NCI-H82 (cell line): ENCODE measurements around the gene CDH23.
A peak's percentile ranks its signal among the peaks of the same experiment; 100 is the strongest.

Source experiments
- DNase-seq: peaks from one replicate; lab custom pipeline; 2025; lab: John Stamatoyannopoulos, UW

The CDH23 gene

DNA sequence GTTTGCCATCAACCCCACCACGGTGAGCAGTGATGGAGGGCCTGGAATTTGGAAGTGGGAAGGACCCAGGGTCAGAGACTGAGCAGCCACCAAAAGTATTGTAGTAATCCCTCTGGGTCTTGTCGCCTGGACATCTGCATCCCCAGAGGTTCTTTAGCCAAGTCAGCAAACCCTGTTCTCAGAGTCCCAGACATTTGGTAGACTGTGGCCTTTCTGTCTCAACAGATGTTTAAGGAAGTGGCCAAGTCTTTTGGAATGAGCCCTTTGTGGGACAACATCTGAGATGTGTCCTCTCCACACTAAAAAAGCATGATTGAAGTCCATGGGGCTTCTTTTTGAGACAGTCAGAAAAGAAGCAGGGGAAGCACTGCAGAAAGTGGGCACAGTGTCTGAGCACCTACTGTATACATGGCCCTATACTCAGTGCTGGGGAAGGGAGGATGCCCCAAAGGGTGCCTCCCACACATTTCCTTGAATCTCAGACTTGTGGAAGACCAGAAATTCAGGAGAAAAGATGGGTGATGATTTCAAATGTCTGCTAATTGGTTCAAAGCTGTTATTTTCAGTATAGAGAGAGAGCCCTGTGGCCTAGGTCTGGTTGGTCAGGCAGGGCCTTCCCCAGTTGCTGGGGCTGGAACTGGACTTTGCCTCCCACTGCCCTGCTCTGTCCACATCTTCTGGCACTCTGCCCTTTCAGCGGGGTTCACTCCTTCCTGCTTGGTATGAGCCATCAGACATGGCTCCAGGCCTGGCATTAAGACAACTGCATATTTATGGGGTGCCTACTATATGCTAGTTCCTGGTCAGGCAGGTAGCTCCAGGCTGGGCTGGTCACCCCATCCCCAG, 403.1 kb downstream of the CDH23 start:
- no peak for DNase-seq

DNA sequence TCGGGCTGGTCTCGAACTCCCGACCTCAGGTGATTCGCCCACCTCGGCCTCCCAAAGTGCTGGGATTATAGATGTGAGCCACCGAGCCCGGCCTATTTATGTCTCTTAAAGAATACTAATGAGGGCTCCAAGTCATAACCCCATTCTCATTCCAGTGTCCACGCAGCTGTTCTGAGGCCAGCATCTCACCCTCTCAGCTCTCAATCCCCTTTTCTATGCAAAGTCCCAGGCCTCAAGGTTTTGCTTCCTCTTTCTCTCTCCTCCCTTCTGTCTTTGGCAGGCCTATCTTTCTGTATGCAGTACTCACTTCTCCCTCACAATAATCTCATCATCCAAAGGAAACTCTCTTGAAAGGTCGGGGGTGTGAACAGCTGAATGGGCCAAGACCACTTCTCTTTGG, 404.6 kb downstream of the CDH23 start:
- DNase-seq = no peak

DNA sequence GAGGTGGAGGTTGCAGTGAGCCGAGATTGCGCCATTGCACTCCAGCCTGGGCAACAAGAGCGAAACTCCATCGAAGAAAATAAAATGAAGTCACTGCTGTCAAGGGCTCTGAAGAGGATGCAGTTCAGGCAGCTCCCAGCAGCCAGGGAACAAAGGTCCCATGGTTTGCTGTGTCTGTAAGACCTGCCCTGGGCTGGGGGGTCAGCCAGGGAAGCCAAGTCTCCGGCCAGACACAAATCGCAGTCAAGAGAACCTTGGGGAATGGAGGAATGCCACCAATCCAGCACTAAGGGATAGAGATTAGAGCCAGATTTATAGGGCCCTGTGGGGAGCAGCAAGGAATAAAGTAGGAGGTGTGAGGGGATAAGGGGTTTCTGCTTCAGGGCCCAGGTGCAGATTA, 405.5 kb downstream of the CDH23 start:
- no peak for DNase-seq

DNA sequence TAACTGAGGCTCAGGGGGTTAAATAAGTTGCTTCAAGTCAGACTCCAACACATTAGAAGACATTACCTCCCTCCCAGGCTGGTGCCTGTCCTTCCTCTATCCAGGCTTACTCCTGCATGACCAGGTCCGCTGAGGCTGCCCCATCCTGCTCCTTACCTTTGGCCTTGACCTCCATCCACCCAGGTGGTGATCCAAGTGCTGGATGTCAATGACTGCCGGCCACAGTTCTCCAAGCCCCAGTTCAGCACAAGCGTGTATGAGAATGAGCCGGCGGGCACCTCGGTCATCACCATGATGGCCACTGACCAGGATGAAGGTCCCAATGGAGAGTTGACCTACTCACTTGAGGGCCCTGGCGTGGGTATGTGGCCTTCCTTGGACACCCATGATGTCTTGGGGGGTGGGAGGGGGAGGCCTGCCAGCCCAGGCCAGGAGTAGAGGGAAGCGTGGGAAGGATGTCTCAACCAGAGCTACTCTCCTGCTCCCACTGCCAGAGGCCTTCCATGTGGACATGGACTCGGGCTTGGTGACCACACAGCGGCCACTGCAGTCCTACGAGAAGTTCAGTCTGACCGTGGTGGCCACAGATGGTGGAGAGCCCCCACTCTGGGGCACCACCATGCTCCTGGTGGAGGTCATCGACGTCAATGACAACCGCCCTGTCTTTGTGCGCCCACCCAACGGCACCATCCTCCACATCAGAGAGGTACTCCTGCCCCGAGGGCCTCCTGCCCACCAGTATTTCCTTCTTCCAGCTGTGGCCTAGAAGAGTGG, 406.2 kb downstream of the CDH23 start:
- no peak for DNase-seq

DNA sequence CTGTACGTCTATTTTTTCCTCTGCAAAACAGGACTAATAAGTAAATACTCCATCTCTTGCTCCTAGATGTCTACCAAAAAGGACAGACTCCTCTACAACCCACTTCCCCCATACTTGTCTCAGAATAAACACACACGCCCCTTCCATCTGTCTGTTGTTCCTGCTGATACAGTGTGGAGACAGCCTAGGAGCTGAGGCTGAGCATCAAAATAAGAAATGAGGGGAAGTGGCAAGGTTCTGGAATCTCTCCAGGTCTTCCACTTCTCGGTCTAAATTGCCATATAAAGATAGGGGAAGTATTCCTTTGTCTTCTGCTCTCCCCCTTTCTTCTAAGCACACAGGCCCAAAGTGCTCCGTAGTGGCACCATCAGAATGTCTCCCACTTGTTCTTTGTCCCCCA, 407.4 kb downstream of the CDH23 start:
- DNase-seq = peak; percentile 37

DNA sequence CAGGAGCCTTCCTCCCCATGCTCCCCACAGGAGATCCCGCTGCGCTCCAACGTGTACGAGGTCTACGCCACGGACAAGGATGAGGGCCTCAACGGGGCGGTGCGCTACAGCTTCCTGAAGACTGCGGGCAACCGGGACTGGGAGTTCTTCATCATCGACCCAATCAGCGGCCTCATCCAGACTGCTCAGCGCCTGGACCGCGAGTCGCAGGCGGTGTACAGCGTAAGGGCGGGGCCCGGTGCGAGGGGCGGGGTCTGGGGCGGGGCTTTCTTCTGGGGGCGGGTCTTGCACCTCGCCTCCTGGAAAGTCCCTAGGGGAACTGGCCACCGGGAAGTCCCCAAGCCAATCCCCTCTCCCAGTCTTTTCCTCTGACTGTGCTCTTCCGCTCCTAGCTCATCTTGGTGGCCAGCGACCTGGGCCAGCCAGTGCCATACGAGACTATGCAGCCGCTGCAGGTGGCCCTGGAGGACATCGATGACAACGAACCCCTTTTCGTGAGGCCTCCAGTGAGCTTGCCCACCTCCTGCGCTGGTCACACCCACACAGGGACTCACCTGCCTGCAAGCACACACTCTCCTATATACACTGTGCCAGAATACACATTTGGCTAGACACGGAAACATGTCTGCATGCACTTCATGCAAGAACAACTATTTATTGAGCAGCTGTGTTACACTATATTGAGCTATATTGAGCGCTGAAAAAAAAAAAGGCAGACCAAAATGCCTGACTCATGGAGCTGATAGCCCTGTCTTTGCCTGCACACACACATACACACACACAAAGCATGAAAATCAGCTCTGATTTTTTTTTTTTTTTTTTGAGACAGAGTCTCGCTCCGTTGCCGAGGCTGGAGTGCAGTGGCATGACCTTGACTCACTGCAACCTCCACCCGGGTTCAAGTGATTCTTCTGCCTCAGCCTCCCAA, 409.3 kb downstream of the CDH23 start:
- DNase-seq = no peak

DNA sequence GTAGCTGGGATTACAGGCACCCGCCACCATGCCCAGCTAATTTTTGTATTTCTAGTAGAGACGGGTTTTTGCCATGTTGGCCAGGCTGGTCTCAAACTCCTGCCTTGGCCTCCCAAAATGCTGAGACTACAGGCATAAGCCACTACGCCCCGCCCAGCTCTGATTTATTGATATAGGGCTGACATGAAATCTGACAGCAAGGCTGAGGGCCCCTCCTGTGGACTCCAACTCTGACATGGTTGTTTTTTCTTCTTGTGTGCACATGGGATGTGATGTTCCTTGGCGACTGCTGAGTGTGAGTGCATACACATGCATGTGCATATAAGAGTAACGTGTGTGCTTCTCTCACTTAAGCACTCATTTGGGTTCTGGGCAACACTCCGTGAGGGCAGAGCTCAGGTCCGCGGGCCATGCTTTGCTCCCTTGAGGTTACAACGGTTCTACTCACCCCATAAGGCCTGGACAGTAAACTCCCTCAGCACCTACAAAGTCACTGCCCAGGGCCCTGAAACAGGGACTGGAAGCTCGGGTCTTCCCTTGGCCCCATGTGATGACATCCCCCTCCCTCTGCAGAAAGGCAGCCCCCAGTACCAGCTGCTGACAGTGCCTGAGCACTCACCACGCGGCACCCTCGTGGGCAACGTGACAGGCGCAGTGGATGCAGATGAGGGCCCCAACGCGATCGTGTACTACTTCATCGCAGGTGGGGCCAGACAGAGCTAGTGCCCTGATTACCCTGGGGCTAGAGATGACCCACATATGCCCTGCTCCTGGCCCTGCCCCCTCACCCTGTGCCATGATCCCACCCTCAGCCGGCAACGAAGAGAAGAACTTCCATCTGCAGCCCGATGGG, 410.2 kb downstream of the CDH23 start:
- DNase-seq = no peak

DNA sequence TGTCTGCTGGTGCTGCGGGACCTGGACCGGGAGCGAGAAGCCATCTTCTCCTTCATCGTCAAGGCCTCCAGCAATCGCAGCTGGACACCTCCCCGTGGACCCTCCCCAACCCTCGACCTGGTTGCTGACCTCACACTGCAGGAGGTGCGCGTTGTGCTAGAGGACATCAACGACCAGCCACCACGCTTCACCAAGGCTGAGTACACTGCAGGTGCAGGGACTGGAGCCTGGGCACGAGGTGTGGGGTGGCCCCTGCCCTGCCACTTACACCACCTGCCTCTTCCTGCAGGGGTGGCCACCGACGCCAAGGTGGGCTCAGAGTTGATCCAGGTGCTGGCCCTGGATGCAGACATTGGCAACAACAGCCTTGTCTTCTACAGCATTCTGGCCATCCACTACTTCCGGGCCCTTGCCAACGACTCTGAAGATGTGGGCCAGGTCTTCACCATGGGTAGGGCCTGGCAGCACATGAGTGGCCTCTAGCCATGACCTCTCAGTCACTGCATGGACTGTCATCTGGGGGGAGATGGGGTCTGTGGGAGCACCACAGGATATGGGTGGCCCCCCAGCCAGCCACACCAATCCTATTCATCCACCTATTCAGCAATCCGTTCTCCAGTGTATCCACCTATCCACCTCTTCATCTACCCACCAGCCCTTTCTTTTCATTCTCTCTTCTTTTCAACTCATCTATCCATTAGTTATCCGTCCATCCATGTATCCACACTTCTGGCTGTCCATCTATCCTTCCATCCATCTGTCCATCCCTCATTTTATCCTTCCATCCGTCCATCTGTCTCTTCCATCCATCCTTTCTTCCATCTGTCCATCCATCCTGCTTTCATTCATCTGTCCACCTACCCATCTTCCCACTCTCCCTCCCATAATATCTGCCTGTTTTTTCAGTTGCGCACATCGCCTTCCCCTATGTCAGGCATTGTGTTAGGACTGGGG, 411.1 kb downstream of the CDH23 start:
- no peak for DNase-seq

DNA sequence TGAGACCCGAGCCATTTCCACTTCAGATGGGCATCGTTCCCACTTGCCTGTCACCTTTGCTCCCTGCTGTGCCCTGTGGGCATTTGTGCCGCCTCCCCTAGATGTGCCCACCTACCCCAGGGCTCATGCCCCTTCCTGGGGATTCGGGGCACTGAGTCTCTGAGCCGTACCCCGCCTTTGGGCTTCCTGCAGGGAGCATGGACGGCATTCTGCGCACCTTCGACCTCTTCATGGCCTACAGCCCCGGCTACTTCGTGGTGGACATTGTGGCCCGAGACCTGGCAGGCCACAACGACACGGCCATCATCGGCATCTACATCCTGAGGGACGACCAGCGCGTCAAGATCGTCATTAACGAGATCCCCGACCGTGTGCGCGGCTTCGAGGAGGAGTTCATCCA, 412.9 kb downstream of the CDH23 start:
- no peak for DNase-seq

DNA sequence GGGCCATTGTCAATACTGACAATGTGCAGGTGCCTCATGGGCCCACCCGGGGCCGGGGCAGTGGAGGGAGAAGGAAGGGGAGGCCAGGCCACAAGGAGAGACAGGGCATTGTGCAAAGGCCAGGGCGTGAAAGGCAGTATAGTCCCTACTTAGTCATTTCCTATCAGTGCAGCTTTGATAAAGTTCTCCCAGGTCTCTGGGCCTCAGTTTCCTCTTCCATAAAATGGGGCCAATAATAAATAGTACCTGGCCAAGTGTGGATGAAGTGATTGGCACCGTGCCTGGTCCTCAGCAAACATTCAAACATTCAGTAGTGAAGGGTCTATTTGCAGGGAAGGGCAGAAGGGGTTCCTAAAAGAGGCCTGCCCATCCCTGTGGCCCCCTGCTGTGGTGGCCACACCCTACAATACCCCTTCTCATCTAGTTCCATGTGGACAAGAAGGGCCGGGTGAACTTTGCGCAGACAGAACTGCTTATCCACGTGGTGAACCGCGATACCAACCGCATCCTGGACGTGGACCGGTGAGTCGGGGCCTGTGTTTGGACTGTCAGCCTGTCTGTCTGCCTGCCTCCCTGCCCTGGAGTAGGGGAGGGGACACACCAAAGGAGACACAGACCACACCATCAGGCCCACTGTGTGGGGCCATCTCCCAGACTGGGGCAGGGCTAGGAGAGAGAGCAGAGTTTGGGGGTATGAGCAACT, 413.5 kb downstream of the CDH23 start:
- DNase-seq = no peak

DNA sequence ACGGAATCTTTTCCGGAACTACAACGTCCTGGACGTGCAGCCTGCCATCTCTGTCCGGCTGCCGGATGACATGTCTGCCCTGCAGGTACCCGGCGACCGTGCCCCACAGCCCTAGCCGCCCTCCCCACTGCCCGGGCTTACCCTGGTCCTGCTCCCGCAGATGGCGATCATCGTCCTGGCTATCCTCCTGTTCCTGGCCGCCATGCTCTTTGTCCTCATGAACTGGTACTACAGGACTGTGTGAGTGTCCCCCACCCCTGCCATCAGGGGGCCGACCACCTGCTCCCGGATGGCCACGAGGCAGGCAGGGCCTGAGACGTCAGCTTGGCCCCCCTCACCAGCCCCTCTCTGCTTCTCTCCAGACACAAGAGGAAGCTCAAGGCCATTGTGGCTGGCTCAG, 414.6 kb downstream of the CDH23 start:
- DNase-seq = no peak

DNA sequence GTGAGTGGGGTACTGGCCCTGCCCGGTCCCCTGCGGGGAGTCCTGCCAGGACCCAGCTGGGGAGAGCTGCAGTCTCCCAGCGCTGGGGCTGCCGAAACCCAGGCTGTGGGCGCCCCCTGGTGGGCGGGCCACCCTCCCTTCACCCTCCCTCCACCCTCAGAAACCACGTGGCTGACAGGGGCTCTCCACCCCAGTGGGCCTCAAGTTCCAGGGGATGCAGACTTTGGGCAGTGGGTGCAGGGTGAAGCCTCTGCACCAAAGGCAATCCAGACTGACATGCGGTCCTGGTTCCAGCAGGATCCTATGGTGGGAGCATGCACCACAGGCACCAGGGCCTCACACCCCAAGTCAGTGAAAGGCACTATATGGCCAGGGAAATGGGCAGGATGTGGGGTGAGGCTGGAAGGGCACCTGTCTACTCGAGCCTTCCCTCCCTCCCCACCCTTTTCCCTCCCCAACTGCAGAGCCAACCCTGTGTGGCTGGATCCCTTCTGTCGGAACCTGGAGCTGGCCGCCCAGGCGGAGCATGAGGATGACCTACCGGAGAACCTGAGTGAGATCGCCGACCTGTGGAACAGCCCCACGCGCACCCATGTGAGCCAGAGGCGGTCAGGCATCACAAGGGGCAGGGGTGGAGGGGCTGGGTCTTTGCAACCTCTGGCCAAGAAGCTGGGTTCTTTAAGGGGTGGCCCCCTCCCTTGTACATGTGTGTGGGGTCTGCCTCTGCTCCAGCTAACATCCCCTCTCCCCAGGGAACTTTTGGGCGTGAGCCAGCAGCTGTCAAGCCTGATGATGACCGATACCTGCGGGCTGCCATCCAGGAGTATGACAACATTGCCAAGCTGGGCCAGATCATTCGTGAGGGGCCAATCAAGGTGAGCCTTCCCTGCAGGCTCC, 415.5 kb downstream of the CDH23 start:
- peak; percentile 80 for DNase-seq

DNA sequence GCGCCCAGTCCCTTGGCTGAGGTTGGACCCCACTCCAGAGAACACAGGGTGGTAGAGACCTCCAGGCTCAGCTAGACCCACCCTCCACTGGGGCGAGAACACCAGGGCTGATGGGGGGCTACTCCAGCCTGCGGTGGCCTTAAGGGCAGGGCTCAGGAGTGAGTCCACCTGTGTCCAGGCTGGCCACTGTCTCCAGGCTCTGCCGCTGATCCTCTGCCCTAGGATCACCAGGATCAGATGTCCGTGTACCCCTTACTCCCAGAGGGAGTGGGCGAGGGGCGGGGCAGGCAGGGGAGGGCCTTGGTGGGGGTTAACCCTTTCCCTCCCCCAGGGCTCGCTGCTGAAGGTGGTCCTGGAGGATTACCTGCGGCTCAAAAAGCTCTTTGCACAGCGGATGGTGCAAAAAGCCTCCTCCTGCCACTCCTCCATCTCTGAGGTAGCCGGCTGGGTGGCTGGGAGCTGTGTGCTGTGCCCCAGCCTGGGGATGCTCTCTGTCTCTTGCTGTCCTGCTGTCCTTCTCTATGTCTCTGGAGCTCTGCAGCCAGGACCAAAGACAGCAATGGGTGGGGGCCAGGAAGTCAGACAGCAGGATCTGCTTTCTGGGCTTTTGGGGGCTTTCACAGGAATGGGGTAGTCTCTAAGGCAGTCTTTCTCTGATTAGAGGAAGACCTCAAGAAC, 416.3 kb downstream of the CDH23 start:
- DNase-seq = peak; percentile 50

DNA sequence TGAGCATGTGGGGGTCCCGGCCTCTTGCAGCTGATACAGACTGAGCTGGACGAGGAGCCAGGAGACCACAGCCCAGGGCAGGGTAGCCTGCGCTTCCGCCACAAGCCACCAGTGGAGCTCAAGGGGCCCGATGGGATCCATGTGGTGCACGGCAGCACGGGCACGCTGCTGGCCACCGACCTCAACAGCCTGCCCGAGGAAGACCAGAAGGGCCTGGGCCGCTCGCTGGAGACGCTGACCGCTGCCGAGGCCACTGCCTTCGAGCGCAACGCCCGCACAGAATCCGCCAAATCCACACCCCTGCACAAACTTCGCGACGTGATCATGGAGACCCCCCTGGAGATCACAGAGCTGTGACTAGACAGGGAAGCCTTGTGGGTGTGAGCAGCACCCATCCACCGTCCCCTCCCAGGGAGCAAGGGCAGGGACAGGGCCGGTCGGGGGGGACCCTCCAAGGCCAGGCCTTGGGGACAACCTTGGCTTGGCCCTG, 418.2 kb downstream of the CDH23 start:
- peak; percentile 32 for DNase-seq

DNA sequence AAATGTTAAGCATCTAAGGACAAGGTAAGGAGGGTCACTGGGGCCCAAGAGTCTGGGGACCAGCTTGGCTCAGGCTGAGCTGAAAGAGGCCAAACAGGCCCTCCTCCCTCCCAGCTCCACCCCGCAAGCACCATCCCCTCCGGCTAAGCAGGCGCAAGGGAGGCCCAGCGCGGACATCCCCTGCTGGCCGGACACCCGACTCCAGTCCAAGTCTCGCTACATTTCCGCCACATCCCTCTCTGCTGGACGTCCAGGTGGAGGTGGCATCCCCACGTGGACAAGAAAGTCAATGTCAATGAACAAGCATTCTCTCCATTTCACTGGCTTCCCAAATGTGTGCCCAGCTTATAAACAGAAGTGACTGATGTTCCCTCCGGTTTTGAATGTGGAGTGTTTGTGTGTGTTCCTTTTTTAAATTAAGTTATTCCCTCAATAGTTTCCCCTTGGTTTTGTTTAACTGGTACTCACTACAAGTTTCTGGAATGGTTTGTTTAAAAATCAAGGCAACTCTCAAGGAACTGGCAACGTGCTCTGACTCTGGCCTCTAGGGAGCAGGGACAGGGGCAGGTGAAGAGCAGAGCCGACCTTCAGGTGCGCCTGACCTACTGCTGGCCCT, 418.9 kb downstream of the CDH23 start:
- no peak for DNase-seq

DNA sequence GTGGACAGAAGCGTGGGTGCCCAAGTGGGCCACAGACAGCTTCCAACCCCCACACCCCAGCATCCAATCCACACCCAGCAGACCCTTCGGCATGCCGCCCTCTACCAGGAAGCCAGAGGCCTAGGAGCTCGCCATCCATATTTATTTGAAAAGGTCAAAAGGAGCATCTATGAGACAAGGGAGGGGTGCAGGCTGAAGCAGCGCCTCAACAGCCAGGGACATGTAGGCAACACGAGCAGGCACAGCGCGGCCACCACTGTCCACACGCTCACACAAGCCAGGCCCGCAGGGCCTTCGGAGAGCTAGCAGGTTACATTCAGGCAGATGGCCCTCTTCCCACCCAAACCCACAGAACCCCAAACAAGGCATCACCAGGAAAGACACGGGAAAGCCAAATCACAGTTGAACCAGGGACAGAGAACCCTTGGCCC, 419.7 kb downstream of the CDH23 start:
- no peak for DNase-seq

DNA sequence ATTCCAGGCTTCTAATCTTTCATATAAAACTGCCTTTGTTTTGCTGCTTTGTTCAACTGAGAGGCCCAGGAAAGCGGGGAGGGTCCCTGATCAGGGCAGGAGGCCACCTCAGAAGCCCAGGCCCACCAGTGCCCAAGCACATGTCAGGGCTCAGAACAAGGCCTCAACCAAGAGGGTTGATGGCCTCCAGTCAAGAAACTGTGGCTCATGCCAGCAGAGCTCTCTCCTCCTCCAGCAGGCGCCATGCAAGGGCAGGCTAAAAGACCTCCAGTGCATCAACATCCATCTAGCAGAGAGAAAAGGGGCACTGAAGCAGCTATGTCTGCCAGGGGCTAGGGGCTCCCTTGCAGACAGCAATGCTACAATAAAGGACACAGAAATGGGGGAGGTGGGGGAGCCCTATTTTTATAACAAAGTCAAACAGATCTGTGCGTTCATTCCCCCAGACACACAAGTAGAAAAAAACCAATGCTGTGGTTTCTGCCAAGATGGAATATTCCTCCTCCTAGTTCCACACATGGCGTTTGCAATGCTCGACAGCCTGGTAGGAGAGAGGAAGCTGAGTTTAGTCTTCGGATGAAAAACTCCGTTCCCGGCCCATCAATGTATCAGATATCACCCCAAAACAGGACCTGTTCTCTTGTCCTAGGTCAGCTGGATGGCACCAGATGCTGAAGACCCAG, 420.4 kb downstream of the CDH23 start:
- DNase-seq = no peak
